ENCODE measurements around the gene TBC1D5. TPM values are rescaled to one million over a fixed set of nuclear protein-coding genes. Genes with fewer than 3 reads are reported as not detected.

The TBC1D5 gene
- total and polyA plus RNA-seq, 2 of the 8 experiments (the other 6 are each of a cell fraction or from before 2014, with no cell fraction given), result 11.0 to 22.9 TPM

- FAIRE-seq (no peak), DNase-seq (ENCODE audit: low read depth in 1 of 2, low spot score in 2 of 2) (no peak)
- no peak overlapping the region for H3K14ac ChIP-seq (ENCODE audit: insufficient read length)
- CTCF ChIA-PET (ENCODE audit: partially characterized antibody), result no interaction called here
- H3K79me1 ChIP-seq (ENCODE audit: low read depth, low read length), result no peaks in the 10 kb centered on the region
- H3K23me2 ChIP-seq (ENCODE audit: low read depth, low read length), result no peaks in the 10 kb centered on the region
- no peak overlapping the region for H3K56ac ChIP-seq (replicated peaks; ENCODE audit: insufficient read length, low read depth, low read length)
- no peaks in the 10 kb centered on the region for H3K9me3 ChIP-seq (ENCODE audit: insufficient read depth in 2 of 2, low read depth in 1 of 2, low read length in 1 of 2)
- no peaks in the 10 kb centered on the region for H3K79me2 ChIP-seq (ENCODE audit: control insufficient read depth in 1 of 2, insufficient read depth in 2 of 2, low read length in 2 of 2)
- no peak overlapping the region for H3K4ac ChIP-seq (replicated peaks; ENCODE audit: insufficient read length, low read depth, low read length)
- no peak overlapping the region for H3K4me3 ChIP-seq (ENCODE audit: extremely low read depth in 1 of 4, insufficient read depth in 2 of 4, low read depth in 3 of 4, low read length in 4 of 4)
- H3K36me3 ChIP-seq (ENCODE audit: control insufficient read depth in 2 of 4, insufficient read depth in 4 of 4, low read length in 3 of 4), result no peaks in the 10 kb centered on the region
- H2BK120ac ChIP-seq (replicated peaks; ENCODE audit: low read depth, low read length), result no peak overlapping the region
- no peak overlapping the region for H3K27ac ChIP-seq (ENCODE audit: low read depth, low read length)
- H3K27me3 ChIP-seq (replicated peaks in 1 of 4; ENCODE audit: control insufficient read depth in 3 of 4, extremely low read depth in 1 of 4, insufficient read depth in 3 of 4, low read length in 3 of 4), result no peaks in the 10 kb centered on the region
- 95% methylated on average over 4 of the region's 4 CpGs; no CpG with 5 or more reads in 1 of the 2 experiments for WGBS, 2 experiments (ENCODE audit: extremely low coverage in 1 of 2, insufficient coverage in 1 of 2, insufficient read length in 1 of 2, insufficient replicate concordance in 2 of 2, low coverage in 1 of 2, low lambda C conversion rate in 2 of 2, missing lambda C conversion rate in 1 of 2)
- H4K8ac ChIP-seq (ENCODE audit: extremely low read depth, insufficient read depth, low read length), result no peak overlapping the region
- H3K4me2 ChIP-seq (ENCODE audit: insufficient read depth in 1 of 2, low read depth in 2 of 2, low read length in 2 of 2), result no peak overlapping the region
- TF ChIP-seq KDM5A (IDR thresholded peaks at IDR 0.05; ENCODE audit: low read length) (no peak), BCL11A (IDR thresholded peaks at IDR 0.05; ENCODE audit: low read depth in 2 of 2, low read length in 2 of 2) (no peak), TBP (IDR thresholded peaks at IDR 0.05; ENCODE audit: low read depth, low read length) (no peak), EGR1 (IDR thresholded peaks at IDR 0.05; ENCODE audit: borderline replicate concordance, low read depth, low read length) (no peak)
- TF ChIP-seq, protein P1, sequence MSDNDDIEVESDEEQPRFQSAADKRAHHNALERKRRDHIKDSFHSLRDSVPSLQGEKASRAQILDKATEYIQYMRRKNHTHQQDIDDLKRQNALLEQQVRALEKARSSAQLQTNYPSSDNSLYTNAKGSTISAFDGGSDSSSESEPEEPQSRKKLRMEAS (IDR thresholded peaks at IDR 0.05), result no peak
- no peak overlapping the region for H2BK20ac ChIP-seq (ENCODE audit: low read length)
- H3K18ac ChIP-seq (ENCODE audit: extremely low read depth, low read length), result no peak overlapping the region
- no peaks in the 10 kb centered on the region for H3K4me1 ChIP-seq (replicated peaks in 1 of 4; ENCODE audit: control insufficient read depth in 3 of 4, insufficient read depth in 4 of 4, low read length in 3 of 4)
- POLR2A ChIA-PET (ENCODE audit: partially characterized antibody), result no interaction called here
- H2BK15ac ChIP-seq (ENCODE audit: low read length), result no peak overlapping the region
- no peak overlapping the region for H2AK5ac ChIP-seq (ENCODE audit: low read depth, low read length)
- no peaks in the 10 kb centered on the region for H4K20me1 ChIP-seq (replicated peaks in 1 of 2; ENCODE audit: control insufficient read depth in 1 of 2, insufficient read depth in 2 of 2, low read length in 2 of 2)
- H2AFZ ChIP-seq (ENCODE audit: low read length), result no peak overlapping the region
- no peak overlapping the region for H3K9ac ChIP-seq (replicated peaks in 1 of 4; ENCODE audit: extremely low read depth in 1 of 4, low read depth in 3 of 4, low read length in 3 of 4)
- H2BK5ac ChIP-seq (ENCODE audit: low read depth, low read length), result no peak overlapping the region
- no peak overlapping the region for H3K23ac ChIP-seq (ENCODE audit: insufficient read length)
- H4K91ac ChIP-seq (replicated peaks; ENCODE audit: insufficient read length, low read length), result no peak overlapping the region
- no peak overlapping the region for H2BK12ac ChIP-seq (ENCODE audit: low read depth, low read length)
- no peak overlapping the region for H4K5ac ChIP-seq (ENCODE audit: insufficient read length, low read depth, low read length)
These were observed 161.5 kb downstream of the TBC1D5 start for GRCh38 chr3:17580901-17581300.
